HEK293 (cell line): ENCODE measurements around the gene AFAP1L2.
A peak's percentile ranks its signal among the peaks of the same experiment; 100 is the strongest.

Experiments used
- CTCF ChIA-PET: fragments of 350-600 bp; formaldehyde crosslinking; extraction: SDS; loops from one replicate; lab custom pipeline; 2021; ENCODE audit warnings: antibody characterized with exemption; lab: Yijun Ruan, JAX
- POLR2A ChIA-PET: fragments of 300-600 bp; formaldehyde crosslinking; extraction: SDS; loops from one replicate; lab custom pipeline; 2020; ENCODE audit warnings: antibody characterized with exemption, inconsistent platforms; lab: Yijun Ruan, JAX
- H3K27ac ChIP-seq: fragments of 200-500 bp; sonication (Bioruptor generic); 2 replicates; pipeline ENCODE4 v1.5.1; 2014; ENCODE audit warnings: low read depth, low read length, control low read depth, inconsistent platforms; ENCODE audit errors: extremely low read depth
- H3K36me3 ChIP-seq, 2 experiments: fragments of 200-500 bp in 1 of 2; sonication (Bioruptor generic) in 1 of 2; 1 replicate in 1 of 2; 2 replicates in 1 of 2; pipeline ENCODE4 v1.5.1; 2014 to 2017; ENCODE audit warnings: inconsistent platforms in 2 of 2, low read length in 2 of 2; ENCODE audit not compliant: control insufficient read depth in 2 of 2, insufficient read depth in 1 of 2
- H3K4me1 ChIP-seq: fragments of 200-500 bp; sonication (Bioruptor generic); 2 replicates; pipeline ENCODE4 v1.5.1; 2014; ENCODE audit warnings: mild to moderate bottlenecking, low read length, inconsistent platforms; ENCODE audit not compliant: control insufficient read depth, insufficient read depth
- H3K4me3 ChIP-seq: 2 replicates; pipeline ENCODE4 v1.5.1; 2011; ENCODE audit warnings: low read depth, mild to moderate bottlenecking, control low read depth, low read length, moderate library complexity
- H3K9me3 ChIP-seq: fragments of 200-500 bp; sonication (Bioruptor generic); 2 replicates; pipeline ENCODE4 v1.5.1; 2014; ENCODE audit warnings: low read depth, low read length, inconsistent platforms; ENCODE audit not compliant: control insufficient read depth, insufficient read depth
- EGR2 ChIP-seq: fragments of 450-650 bp; formaldehyde crosslinking; IDR thresholded peaks from 2 replicates; pipeline ENCODE4 v1.5.1; 2016; ENCODE audit warnings: low read depth, missing biosample characterization, missing genetic modification characterization
- ELK4 ChIP-seq: IDR thresholded peaks from 2 replicates; pipeline ENCODE4 v1.6.1; 2011; ENCODE audit warnings: mild to moderate bottlenecking, low read depth, low read length, borderline replicate concordance
- GLIS1 ChIP-seq: fragments of 450-650 bp; formaldehyde crosslinking; IDR thresholded peaks from 2 replicates; pipeline ENCODE4 v1.5.1; 2016; ENCODE audit warnings: missing biosample characterization, missing genetic modification characterization
- SCRT1 ChIP-seq: fragments of 450-650 bp; formaldehyde crosslinking; IDR thresholded peaks from 2 replicates; pipeline ENCODE4 v1.5.1; 2016; ENCODE audit warnings: missing biosample characterization, missing genetic modification characterization, borderline replicate concordance
- ZBTB26 ChIP-seq: fragments of 450-650 bp; formaldehyde crosslinking; optimal IDR thresholded peaks from 2 replicates; pipeline ENCODE3; 2016; ENCODE audit warnings: missing biosample characterization, mild to moderate bottlenecking, missing genetic modification characterization
- ZBTB48 ChIP-seq: fragments of 450-650 bp; formaldehyde crosslinking; IDR thresholded peaks from 2 replicates; pipeline ENCODE4 v1.5.1; 2016; ENCODE audit warnings: missing biosample characterization, missing genetic modification characterization
- ZBTB7A ChIP-seq: fragments of 450-650 bp; formaldehyde crosslinking; IDR thresholded peaks from 2 replicates; pipeline ENCODE4 v1.5.1; 2016; ENCODE audit warnings: low read depth, missing biosample characterization, missing genetic modification characterization
- ZBTB8A ChIP-seq: fragments of 450-650 bp; formaldehyde crosslinking; IDR thresholded peaks from 2 replicates; pipeline ENCODE4 v1.5.1; 2016; ENCODE audit warnings: missing biosample characterization, missing genetic modification characterization
- ZFHX2 ChIP-seq: fragments of 450-650 bp; formaldehyde crosslinking; conservative IDR thresholded peaks from 2 replicates; pipeline ENCODE4 v1.5.1; 2016; ENCODE audit warnings: missing biosample characterization, missing genetic modification characterization
- ZNF132 ChIP-seq: fragments of 450-650 bp; formaldehyde crosslinking; IDR thresholded peaks from 2 replicates; pipeline ENCODE4 v1.5.1; 2017; ENCODE audit warnings: missing biosample characterization, missing genetic modification characterization, borderline replicate concordance
- ZNF155 ChIP-seq: fragments of 450-650 bp; formaldehyde crosslinking; IDR thresholded peaks from 2 replicates; pipeline ENCODE4 v1.5.1; 2016; ENCODE audit warnings: missing biosample characterization, missing genetic modification characterization
- ZNF174 ChIP-seq: fragments of 450-650 bp; formaldehyde crosslinking; IDR thresholded peaks from 2 replicates; pipeline ENCODE4 v1.5.0; 2017; ENCODE audit warnings: missing biosample characterization, mild to moderate bottlenecking, missing genetic modification characterization
- ZNF221 ChIP-seq: fragments of 450-650 bp; formaldehyde crosslinking; IDR thresholded peaks from 2 replicates; pipeline ENCODE4 v1.5.1; 2017; ENCODE audit warnings: missing biosample characterization, missing genetic modification characterization, borderline replicate concordance
- ZNF341 ChIP-seq: fragments of 450-650 bp; formaldehyde crosslinking; IDR thresholded peaks from 2 replicates; pipeline ENCODE4; 2016; ENCODE audit warnings: low read depth, missing biosample characterization, missing genetic modification characterization
- ZNF449 ChIP-seq: fragments of 450-650 bp; formaldehyde crosslinking; IDR thresholded peaks from 2 replicates; pipeline ENCODE4 v1.5.1; 2017; ENCODE audit warnings: missing biosample characterization, mild to moderate bottlenecking, missing genetic modification characterization, moderate library complexity
- ZNF701 ChIP-seq: fragments of 450-650 bp; formaldehyde crosslinking; IDR thresholded peaks from 2 replicates; pipeline ENCODE4 v1.5.1; 2016; ENCODE audit warnings: missing biosample characterization, missing genetic modification characterization
- ZNF777 ChIP-seq: fragments of 450-650 bp; formaldehyde crosslinking; IDR thresholded peaks from 2 replicates; pipeline ENCODE4 v1.5.1; 2017; ENCODE audit warnings: missing biosample characterization, missing genetic modification characterization, borderline replicate concordance
- ZNF837 ChIP-seq: fragments of 450-650 bp; formaldehyde crosslinking; IDR thresholded peaks from 2 replicates; pipeline ENCODE4 v1.5.1; 2016; ENCODE audit warnings: missing biosample characterization, missing genetic modification characterization
- TF ChIP-seq, protein P1 (sequence below): fragments of 450-650 bp; formaldehyde crosslinking; IDR thresholded peaks from 2 replicates; pipeline ENCODE4 v1.5.1; 2017; ENCODE audit warnings: missing biosample characterization, missing genetic modification characterization
- TF ChIP-seq, protein P2 (sequence below): fragments of 450-650 bp; formaldehyde crosslinking; IDR thresholded peaks from 2 replicates; pipeline ENCODE4 v1.5.1; 2017; ENCODE audit warnings: missing biosample characterization, missing genetic modification characterization
- TF ChIP-seq, protein P3 (sequence below): fragments of 450-650 bp; formaldehyde crosslinking; IDR thresholded peaks from 2 replicates; pipeline ENCODE4 v1.5.1; 2016; ENCODE audit warnings: missing biosample characterization, missing genetic modification characterization, borderline replicate concordance

AFAP1L2 gene

DNA sequence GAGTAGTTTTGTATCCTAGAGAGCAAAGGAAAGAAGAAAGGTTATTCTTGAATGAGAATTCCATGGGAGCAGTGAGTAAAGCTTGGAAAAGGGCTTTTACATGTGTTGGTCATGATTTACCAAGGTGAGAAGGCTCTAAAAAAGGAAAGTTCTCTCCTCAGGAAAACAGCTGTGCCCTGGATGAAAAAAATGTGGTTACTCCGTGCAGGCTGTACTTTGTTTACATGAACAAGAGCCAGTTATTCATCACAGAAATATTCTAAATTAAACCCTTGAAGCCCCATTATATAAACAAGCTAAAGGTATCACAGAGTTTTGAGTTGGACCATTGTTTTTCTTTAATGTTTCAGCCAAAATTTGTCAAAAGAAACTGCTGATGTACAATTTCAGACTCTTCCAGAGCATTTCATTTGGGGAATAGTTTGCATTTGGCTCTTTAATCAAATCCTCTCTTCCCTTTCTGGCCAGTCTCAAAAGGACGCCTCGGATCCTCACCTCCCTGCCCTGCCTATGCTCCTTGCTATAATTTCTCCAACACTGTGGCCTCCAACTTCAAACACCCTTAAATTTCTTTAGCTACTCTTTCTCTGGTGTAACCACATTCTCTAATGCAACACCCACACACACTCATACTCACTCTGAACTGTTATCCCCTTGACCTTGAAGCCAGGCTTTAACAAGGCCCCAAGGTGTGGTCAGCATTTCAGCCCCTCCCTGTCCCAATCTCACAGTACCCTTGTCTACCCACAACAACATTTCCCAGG lies 47.4 kb downstream of the AFAP1L2 start:
- no peaks in the 10 kb centered on the region for H3K9me3 ChIP-seq
- H3K4me3 ChIP-seq = no peak overlapping the region
- ChIA-PET CTCF (interaction anchor here (1.0 to 1.1 kb wide), 3 partner anchors 53 to 115 kb away, joined by 3 read pairs; no protein-coding TSS in a partner anchor), POLR2A (no interaction called here)
- H3K36me3 ChIP-seq = no peaks in the 10 kb centered on the region
- peaks cover 10% of the 10 kb centered on the region; the same call in 1 of the 2 replicates for H3K4me1 ChIP-seq
- TF ChIP-seq, protein P1, sequence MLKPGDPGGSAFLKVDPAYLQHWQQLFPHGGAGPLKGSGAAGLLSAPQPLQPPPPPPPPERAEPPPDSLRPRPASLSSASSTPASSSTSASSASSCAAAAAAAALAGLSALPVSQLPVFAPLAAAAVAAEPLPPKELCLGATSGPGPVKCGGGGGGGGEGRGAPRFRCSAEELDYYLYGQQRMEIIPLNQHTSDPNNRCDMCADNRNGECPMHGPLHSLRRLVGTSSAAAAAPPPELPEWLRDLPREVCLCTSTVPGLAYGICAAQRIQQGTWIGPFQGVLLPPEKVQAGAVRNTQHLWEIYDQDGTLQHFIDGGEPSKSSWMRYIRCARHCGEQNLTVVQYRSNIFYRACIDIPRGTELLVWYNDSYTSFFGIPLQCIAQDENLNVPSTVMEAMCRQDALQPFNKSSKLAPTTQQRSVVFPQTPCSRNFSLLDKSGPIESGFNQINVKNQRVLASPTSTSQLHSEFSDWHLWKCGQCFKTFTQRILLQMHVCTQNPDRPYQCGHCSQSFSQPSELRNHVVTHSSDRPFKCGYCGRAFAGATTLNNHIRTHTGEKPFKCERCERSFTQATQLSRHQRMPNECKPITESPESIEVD (tag by site-specific recombination) = 0 out of 2 replicates have a peak, but pooled peaks have one; percentile 14
- TF ChIP-seq ZBTB48 (tag by site-specific recombination) (no peak), ZBTB7A (no peak), ZNF837 (no peak), ZNF155 (tag by site-specific recombination) (no peak), SCRT1 (tag by site-specific recombination) (no peak), ZNF341 (tag by site-specific recombination) (no peak), GLIS1 (tag by site-specific recombination) (no peak), ZNF174 (no peak), ZFHX2 (tag by site-specific recombination) (peak; percentile 47), ZNF132 (tag by site-specific recombination) (no peak), ZNF701 (tag by site-specific recombination) (no peak), EGR2 (tag by site-specific recombination) (peak; percentile 18; the same call in 1 of the 2 replicates), ZBTB8A (tag by site-specific recombination) (no peak)
- no peak overlapping the region for H3K27ac ChIP-seq

- CTCF ChIA-PET = interaction anchor here (0.9 to 1.9 kb wide), 2 partner anchors 47 to 52 kb away, joined by 4 to 5 read pairs; no protein-coding TSS in a partner anchor
- no peak overlapping the region for H3K4me3 ChIP-seq
- H3K36me3 ChIP-seq = no peaks in the 10 kb centered on the region
- POLR2A ChIA-PET = no interaction called here
- H3K4me1 ChIP-seq = peaks cover 10% of the 10 kb centered on the region; the same call in 1 of the 2 replicates
- TF ChIP-seq, protein P1 (tag by site-specific recombination) = no peak
- TF ChIP-seq ZNF221 (tag by site-specific recombination) (no peak), ZNF777 (tag by site-specific recombination) (no peak), ZBTB26 (tag by site-specific recombination) (no peak), ELK4 (no peak), ZNF449 (no peak)
- TF ChIP-seq, protein P2, sequence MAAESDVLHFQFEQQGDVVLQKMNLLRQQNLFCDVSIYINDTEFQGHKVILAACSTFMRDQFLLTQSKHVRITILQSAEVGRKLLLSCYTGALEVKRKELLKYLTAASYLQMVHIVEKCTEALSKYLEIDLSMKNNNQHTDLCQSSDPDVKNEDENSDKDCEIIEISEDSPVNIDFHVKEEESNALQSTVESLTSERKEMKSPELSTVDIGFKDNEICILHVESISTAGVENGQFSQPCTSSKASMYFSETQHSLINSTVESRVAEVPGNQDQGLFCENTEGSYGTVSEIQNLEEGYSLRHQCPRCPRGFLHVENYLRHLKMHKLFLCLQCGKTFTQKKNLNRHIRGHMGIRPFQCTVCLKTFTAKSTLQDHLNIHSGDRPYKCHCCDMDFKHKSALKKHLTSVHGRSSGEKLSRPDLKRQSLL (tag by site-specific recombination) = no peak
- TF ChIP-seq, protein P3, sequence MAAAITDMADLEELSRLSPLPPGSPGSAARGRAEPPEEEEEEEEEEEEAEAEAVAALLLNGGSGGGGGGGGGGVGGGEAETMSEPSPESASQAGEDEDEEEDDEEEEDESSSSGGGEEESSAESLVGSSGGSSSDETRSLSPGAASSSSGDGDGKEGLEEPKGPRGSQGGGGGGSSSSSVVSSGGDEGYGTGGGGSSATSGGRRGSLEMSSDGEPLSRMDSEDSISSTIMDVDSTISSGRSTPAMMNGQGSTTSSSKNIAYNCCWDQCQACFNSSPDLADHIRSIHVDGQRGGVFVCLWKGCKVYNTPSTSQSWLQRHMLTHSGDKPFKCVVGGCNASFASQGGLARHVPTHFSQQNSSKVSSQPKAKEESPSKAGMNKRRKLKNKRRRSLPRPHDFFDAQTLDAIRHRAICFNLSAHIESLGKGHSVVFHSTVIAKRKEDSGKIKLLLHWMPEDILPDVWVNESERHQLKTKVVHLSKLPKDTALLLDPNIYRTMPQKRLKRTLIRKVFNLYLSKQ (tag by site-specific recombination) = no peak
- no peak overlapping the region for H3K27ac ChIP-seq
- no peaks in the 10 kb centered on the region for H3K9me3 ChIP-seq
Observed at GRCh38 chr10:114356126-114356525, 48.2 kb downstream of the AFAP1L2 start.
